ENCODE measurements around the gene ZNF100.
"Not testable (repeated sequence)": the region's sequence is repeated elsewhere in the genome, so short reads cannot be mapped to it uniquely, and the experiment has no call there.

The ZNF100 gene

DNA sequence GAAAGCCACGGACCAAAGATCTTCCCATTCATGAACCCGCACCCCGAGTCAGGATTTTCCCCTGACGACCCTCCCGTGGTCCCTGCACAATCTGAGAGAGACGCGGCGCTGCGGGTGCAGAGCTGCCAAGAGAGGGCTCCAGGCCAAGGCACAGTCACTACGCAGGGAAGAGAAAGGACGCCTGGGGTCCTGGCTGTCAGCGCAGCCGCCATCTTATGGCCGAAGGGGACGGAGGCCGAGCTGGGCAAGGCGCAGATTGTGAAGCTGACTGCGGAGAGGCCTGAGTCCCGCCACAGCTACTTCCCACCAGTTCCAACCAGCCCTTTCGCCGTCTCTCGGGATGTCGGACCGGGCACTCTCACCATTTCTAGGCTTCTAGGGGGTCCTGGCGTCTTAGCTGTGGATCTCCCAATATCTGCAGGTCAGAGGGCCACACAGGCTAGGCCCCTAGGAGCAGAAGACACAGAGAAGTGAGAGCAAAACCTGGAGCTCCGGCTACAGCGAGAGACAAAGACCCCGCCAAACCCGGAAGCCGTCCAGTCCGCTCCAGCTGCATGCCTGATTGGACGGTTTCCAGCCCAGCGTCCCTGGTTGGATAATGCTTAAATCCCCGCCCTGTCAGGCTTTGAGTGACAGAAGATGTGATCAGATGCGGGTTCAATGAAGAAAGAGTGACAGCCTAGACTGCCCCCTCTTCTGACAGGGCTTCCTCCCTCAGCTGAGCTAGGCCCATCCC lies at the start of gene ZNF100:
Gene ZNF100 (minus strand): TSS at position 515 of the 736 bp plus-strand sequence. CDS start 150 bp downstream, at position 365.
- no peak for FAIRE-seq

DNA sequence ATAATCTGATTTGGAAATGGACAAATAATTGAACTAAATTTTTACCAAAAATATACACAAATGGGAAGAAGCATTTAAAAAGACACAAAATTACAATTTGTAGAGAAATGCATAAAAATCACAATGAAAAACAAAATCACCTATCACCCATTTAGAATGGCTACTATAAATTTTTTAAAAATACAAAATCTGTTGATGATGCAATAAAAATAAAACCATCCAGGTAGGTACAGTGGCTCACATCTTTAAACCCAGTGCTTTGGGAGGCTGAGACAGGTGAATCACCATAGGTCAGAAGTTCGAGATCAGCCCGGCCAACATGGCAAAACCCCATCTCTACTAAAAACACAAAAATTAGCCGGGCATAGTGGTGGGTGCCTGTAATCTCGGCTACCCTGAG lies 45.1 kb upstream of the ZNF100 start:
- FAIRE-seq: no peak

- not testable (repeated sequence) for FAIRE-seq
Measured at GRCh38 chr19:21808400-21809000, 41.1 kb upstream of the ZNF100 start.

DNA sequence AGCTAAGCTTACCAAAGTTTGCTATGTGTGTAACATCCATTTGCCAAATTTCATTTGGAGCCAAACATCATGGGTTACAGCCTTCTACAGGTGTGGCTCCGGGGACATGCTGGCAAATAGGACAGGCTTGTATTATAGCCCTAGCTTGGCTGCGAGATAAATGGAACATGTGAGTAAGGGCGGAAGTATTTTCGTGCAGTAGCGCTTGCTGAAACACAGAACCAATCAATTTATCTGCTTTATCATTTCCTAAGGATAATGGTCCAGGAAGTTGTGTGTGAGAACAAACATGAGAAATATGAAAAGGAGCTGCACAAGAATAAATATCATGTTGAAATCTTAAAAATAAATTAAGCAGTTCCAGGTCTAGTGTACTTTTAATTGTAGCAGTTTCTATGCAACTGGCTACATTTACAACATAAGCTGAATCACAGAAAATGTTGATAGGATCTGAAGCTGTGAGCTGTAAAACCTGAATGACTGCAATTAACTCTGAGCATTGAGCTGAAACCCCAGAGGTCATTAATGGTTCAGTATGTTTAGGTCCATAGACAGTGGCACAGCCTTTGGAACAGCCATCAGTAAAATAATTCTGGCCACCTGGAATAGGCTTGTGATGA lies 22.2 kb upstream of the ZNF100 start:
- no peak for FAIRE-seq

DNA sequence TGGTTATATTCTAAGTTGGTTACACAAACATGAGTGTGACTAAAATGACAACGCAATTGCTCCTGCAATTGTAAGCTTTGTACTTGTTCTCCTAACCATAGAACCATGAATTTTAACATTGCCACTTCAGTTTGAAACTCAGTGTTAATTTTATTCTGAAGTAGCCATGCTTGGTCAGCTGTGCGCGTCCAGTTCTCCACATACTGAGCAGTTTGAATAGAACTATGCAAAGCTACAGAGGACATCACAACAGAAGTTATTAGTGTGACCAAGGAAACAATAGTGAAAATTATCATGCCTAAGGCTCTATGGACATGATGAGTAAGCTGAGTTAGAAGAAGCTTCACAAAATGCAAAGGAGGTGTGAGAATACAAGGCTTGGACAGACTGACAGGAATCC lies 19.6 kb upstream of the ZNF100 start:
- no peak for FAIRE-seq

- FAIRE-seq: not testable (repeated sequence)
Measured at GRCh38 chr19:21775792-21776191, 8.4 kb upstream of the ZNF100 start.

- not testable (repeated sequence) for FAIRE-seq
Measured at GRCh38 chr19:21766705-21767064, 694 bp downstream of the ZNF100 start.

- no peak for FAIRE-seq
Measured at GRCh38 chr19:21765151-21765550, 2.2 kb downstream of the ZNF100 start.

- not testable (repeated sequence) for FAIRE-seq
Measured at GRCh38 chr19:21761547-21761946, 5.8 kb downstream of the ZNF100 start.

GRCh38 chr19:21758296-21758695 lies 9.1 kb downstream of the ZNF100 start:
- no peak for FAIRE-seq

- FAIRE-seq: not testable (repeated sequence)
Measured at GRCh38 chr19:21755555-21755954, 11.8 kb downstream of the ZNF100 start.

DNA sequence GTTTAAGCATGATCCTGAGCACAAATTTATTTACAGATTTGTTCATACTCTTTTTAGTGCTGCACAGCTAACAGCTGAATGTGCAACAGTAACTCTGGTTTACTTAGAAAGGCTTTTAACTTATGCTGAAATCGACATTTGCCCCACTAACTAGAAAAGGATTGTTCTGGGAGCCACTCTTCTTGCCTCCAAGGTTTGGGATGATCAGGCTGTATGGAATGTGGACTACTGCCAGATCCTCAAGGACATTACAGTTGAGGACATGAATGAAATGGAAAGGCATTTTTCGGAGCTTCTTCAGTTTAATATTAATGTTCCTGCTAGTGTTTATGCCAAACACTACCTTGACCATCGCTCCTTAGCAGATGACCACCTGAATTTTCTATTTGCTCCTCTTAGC lies 16.0 kb downstream of the ZNF100 start:
- FAIRE-seq: no peak

DNA sequence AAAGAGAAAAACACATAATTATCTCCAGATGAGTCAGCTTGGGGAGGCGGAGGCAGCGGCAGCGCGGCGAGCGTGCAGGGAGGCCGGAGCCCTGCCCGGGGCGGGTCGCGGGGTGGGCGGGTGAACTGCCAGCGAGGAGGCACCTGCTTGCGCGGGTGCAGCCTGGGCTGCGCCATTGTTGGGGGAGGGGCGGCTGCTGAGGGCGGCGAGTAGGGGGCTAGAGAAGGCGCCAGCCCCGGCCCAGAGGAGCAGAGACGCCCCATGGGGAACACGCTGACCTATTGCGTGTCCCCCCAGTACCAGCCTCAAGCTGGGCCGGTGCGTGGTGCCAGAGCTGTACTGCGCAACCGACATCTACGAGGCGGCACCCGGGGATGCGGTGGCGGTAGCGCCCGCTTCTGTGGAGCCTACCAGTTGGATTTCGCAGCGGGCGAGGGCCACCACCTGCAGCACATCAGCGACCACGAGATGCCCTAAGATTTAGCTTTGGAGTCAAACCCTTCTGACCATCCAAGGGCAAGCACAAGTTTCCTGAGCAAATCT lies 16.7 kb downstream of the ZNF100 start:
- FAIRE-seq: no peak

DNA sequence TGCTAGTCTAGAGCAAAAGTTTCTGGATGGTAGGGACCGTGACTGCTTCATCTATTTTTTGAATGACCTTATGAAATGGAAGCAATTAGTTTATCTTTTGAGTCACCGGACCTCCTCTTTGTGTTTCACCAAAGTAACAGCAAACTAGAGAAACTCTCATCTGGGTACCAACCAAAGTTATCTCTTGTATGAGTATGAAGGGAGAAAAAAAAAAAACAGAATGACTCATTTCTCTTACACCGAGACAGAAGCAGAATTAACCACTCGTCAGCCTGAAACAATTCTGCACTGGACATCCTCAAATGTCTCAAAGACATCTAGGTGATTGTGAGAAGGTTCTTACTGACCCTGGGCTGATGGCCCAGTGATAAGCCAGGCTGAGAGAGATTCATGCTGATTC lies 18.3 kb downstream of the ZNF100 start:
- no peak for FAIRE-seq

DNA sequence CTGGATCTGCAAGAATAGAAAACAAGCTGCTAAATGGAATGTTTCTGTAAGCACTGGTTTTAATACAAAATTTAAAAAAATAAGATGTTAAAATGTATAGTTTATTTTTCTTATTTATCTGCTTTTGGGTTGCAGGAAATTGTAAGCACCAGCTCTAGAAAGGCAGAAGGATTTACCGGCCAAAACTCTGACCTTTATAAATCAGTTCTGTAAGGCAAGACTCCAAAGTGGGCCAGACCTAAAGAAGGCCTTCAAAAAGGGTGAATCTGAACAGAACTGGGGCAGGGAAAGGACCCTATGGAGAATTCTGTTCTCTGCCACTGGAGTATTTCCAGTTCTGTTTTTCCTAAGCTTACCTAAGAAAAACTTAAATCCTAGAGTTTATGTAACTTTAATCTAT lies 19.3 kb downstream of the ZNF100 start:
- no peak for FAIRE-seq

DNA sequence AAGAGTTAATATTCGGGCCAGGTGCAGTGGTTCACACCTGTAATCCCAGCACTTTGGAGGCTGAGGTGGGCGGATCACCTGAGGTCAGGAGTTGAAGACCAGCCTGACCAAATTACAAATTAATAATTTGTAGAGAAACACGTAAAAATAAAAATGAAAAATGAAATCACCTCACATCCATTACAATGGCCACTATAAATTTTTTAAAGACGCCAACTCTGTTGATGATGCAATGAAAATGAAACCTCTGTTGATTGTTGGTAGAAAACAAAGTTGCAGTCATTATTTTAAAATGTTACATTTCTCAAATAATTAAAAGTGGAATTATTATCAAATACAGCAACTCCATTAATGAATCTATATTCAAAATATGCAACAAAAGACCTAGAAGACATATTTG lies 26.8 kb downstream of the ZNF100 start:
- FAIRE-seq: peak; percentile 58

- FAIRE-seq: not testable (repeated sequence)
Measured at GRCh38 chr19:21726942-21727747, 40.2 kb downstream of the ZNF100 start.

DNA sequence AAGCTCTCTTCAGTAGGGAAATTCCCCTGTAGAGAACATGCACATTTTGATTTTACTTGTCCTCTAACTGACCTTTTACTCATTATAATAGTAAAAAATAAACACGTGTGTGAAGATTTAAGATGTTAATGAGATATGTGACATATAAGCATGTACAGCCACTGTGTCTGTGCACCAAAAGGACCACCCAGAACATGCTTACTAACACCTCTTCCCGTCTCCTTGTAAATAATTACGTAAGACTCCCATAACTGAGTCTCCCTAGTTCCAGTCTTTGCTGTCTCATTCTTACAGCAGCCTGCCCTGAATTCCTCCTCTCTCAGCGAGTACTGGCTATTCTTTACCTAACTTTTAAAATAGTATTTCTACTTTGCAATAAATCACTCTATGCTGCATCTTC lies 53.6 kb downstream of the ZNF100 start:
- FAIRE-seq: no peak

- no peak for FAIRE-seq
Measured at GRCh38 chr19:21709464-21709863, 57.9 kb downstream of the ZNF100 start.

GRCh38 chr19:21707878-21708277 lies 59.5 kb downstream of the ZNF100 start:
- not testable (repeated sequence) for FAIRE-seq

DNA sequence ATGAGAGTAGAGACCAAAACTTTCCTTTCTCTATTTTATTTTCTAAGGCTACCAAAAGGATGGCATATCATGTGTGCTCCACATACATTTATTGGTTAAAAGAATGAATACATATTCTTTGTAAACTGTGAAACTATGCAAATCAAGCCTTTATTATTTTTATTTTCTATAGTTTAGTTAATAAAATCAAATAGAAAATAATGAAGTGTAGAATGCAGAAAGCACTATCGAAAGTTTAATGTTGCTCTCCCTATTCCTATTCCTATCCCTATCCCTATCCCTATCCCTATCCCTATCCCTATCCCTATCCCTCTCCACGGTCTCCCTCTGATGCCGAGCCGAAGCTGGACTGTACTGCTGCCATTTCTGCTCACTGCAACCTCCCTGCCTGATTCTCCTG lies 60.3 kb downstream of the ZNF100 start:
- no peak for FAIRE-seq

DNA sequence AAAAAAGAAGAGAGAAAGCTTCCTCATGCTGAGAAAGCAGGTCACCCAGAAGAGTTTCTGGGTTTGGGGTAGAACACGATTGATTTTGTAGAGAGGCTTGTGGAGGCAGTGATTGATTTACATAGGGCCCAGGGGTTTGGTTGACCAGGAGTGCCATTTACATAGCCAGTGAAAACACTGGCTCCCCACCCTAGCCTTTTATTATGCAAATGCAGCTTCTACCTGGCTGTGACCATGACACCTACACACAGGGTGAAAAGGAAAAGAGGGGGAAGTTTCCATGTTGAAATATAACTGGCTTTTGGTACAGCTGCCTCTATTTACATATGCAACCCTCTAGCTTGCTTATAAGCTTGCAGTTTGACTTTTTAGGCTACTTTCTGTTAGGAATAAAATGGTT lies 62.0 kb downstream of the ZNF100 start:
- no peak for FAIRE-seq

GRCh38 chr19:21704320-21704719 lies 63.1 kb downstream of the ZNF100 start:
- FAIRE-seq: no peak
